ENCODE results near the gene MANEAL.

The MANEAL gene

GRCh38 chr1:37831109-37831508 lies 37.5 kb downstream of the MANEAL start:
- no peak for DNase-seq

- no peak for DNase-seq
Measured at GRCh38 chr1:37831809-37832208, 38.2 kb downstream of the MANEAL start.

- no peak for DNase-seq
Measured at GRCh38 chr1:37836788-37837187, 43.1 kb downstream of the MANEAL start.

GRCh38 chr1:37839676-37840075 lies 46.0 kb downstream of the MANEAL start:
- no peak for DNase-seq

- no peak for DNase-seq
Measured at GRCh38 chr1:37840711-37841110, 47.1 kb downstream of the MANEAL start.

GRCh38 chr1:37841652-37842051 lies 48.0 kb downstream of the MANEAL start:
- no peak for DNase-seq

- no peak for DNase-seq
Measured at GRCh38 chr1:37844536-37844935, 50.9 kb downstream of the MANEAL start.

- no peak for DNase-seq
Measured at GRCh38 chr1:37845049-37845646, 51.5 kb downstream of the MANEAL start.

GRCh38 chr1:37845786-37846185 lies 52.1 kb downstream of the MANEAL start:
- no peak for DNase-seq

- no peak for DNase-seq
Measured at GRCh38 chr1:37846647-37847339, 53.1 kb downstream of the MANEAL start.

- DNase-seq: no peak
Measured at GRCh38 chr1:37849480-37849879, 55.8 kb downstream of the MANEAL start.

GRCh38 chr1:37850352-37850955 lies 56.8 kb downstream of the MANEAL start:
- no peak for DNase-seq
